Measurements from ENCODE around the gene TUB. TPM values are rescaled to one million over a fixed set of nuclear protein-coding genes. Genes with fewer than 3 reads are reported as not detected.

Gene TUB
- total RNA-seq, 1 donor from 2014 or later: 14.9 TPM

- peaks cover 1% of the 10 kb centered on the region for H3K36me3 Mint-ChIP-seq (ENCODE audit: insufficient read depth)
- no peaks in the 10 kb centered on the region for H3K27me3 Mint-ChIP-seq
- H3K4me1 Mint-ChIP-seq (ENCODE audit: low read depth): no peaks in the 10 kb centered on the region
- no peak overlapping the region for H3K27ac Mint-ChIP-seq
- no peak overlapping the region for H3K4me3 Mint-ChIP-seq (ENCODE audit: low read depth)
- no peak for DNase-seq (ENCODE audit: low spot score, unreplicated experiment)
- TF ChIP-seq CTCF (IDR thresholded peaks at IDR 0.05; ENCODE audit: unreplicated experiment): no peak
- no peaks in the 10 kb centered on the region for H3K9me3 Mint-ChIP-seq (ENCODE audit: low read depth)
These were observed 27.4 kb downstream of the TUB start for GRCh38 chr11:8108421-8108820.

GRCh38 chr11:8109675-8110074 is 28.7 kb downstream of the TUB start:
- Mint-ChIP-seq H3K9me3 (ENCODE audit: low read depth) (peaks cover 2% of the 10 kb centered on the region), H3K27ac (no peak overlapping the region), H3K27me3 (no peaks in the 10 kb centered on the region), H3K4me3 (ENCODE audit: low read depth) (no peak overlapping the region), H3K36me3 (ENCODE audit: insufficient read depth) (peaks cover under 1% of the 10 kb centered on the region), H3K4me1 (ENCODE audit: low read depth) (no peaks in the 10 kb centered on the region)
- DNase-seq (ENCODE audit: low spot score, unreplicated experiment): no peak
- no peak for TF ChIP-seq CTCF (IDR thresholded peaks at IDR 0.05; ENCODE audit: unreplicated experiment)

- Mint-ChIP-seq H3K27me3 (no peaks in the 10 kb centered on the region), H3K36me3 (ENCODE audit: insufficient read depth) (peaks cover 5% of the 10 kb centered on the region), H3K9me3 (ENCODE audit: low read depth) (peaks cover 7% of the 10 kb centered on the region), H3K4me3 (ENCODE audit: low read depth) (no peak overlapping the region), H3K4me1 (ENCODE audit: low read depth) (no peaks in the 10 kb centered on the region), H3K27ac (no peak overlapping the region)
- no peak for DNase-seq (ENCODE audit: low spot score, unreplicated experiment)
- no peak for TF ChIP-seq CTCF (IDR thresholded peaks at IDR 0.05; ENCODE audit: unreplicated experiment)
These were observed 29.4 kb downstream of the TUB start for GRCh38 chr11:8110396-8110795.

- no peak for DNase-seq (ENCODE audit: low spot score, unreplicated experiment)
- Mint-ChIP-seq H3K27me3 (no peaks in the 10 kb centered on the region), H3K9me3 (ENCODE audit: low read depth) (peaks cover 17% of the 10 kb centered on the region), H3K27ac (no peak overlapping the region), H3K4me1 (ENCODE audit: low read depth) (no peaks in the 10 kb centered on the region), H3K4me3 (ENCODE audit: low read depth) (no peak overlapping the region), H3K36me3 (ENCODE audit: insufficient read depth) (peaks cover 13% of the 10 kb centered on the region)
- TF ChIP-seq CTCF (IDR thresholded peaks at IDR 0.05; ENCODE audit: unreplicated experiment): no peak
These were observed 30.6 kb downstream of the TUB start for GRCh38 chr11:8111636-8112035.

- TF ChIP-seq CTCF (IDR thresholded peaks at IDR 0.05; ENCODE audit: unreplicated experiment): no peak
- Mint-ChIP-seq H3K9me3 (ENCODE audit: low read depth) (peaks cover 8% of the 10 kb centered on the region), H3K4me1 (ENCODE audit: low read depth) (peaks cover 2% of the 10 kb centered on the region), H3K36me3 (ENCODE audit: insufficient read depth) (peaks cover 11% of the 10 kb centered on the region), H3K27ac (no peak overlapping the region), H3K27me3 (no peaks in the 10 kb centered on the region), H3K4me3 (ENCODE audit: low read depth) (no peak overlapping the region)
- no peak for DNase-seq (ENCODE audit: low spot score, unreplicated experiment)
These were observed 41.3 kb downstream of the TUB start for GRCh38 chr11:8122173-8122764.

Measured in progenitor cell of endocrine pancreas (in vitro differentiated cells).